MM.1S (cell line): ENCODE measurements around the gene ZBTB11.

Experiments used
- CTCF ChIP-seq: fragments of 300-600 bp; sonication (generic); IDR thresholded peaks from 2 replicates; pipeline ENCODE4 v1.5.1; 2016; ENCODE audit warnings: antibody characterized with exemption, low read length, mixed read lengths
- EZH2phosphoT487 ChIP-seq: fragments of 300-600 bp; sonication (generic); IDR thresholded peaks from 2 replicates; pipeline ENCODE4 v1.6.1; 2018; ENCODE audit warnings: antibody characterized with exemption, low read length

- TF ChIP-seq EZH2phosphoT487, result no peak
- TF ChIP-seq CTCF, result no peak
Measured at GRCh38 chr3:101639280-101639963, 37.5 kb downstream of the ZBTB11 start.
